DND-41 (cell line): Measurements from ENCODE around the gene KIF13A.

Experiments
- ATAC-seq: fragments of 200-7000 bp; cut with Tn5 transposase; 3 replicates; pipeline ENCODE4 v1.9.1; 2021; ENCODE audit warnings: low read depth; ENCODE audit not compliant: insufficient read depth
- DNase-seq: peaks from one replicate; pipeline ENCODE4 v3.0.0-alpha.2; 2020
- H2AFZ ChIP-seq: 2 replicates; pipeline ENCODE4 v1.6.0; 2012; ENCODE audit warnings: low read depth, low read length
- H3K27ac ChIP-seq: 2 replicates; pipeline ENCODE4 v1.5.1; 2012; ENCODE audit warnings: low read length, inconsistent platforms
- H3K27me3 ChIP-seq: fragments of 200-600 bp; sonication (generic); 2 replicates; pipeline ENCODE4 v1.6.0; 2012; ENCODE audit warnings: low read length, mild to moderate bottlenecking, inconsistent platforms; ENCODE audit not compliant: insufficient read depth, poor library complexity
- H3K36me3 ChIP-seq: 2 replicates; pipeline ENCODE4 v1.5.1; 2012; ENCODE audit warnings: low read length, inconsistent platforms; ENCODE audit not compliant: insufficient read depth
- H3K4me1 ChIP-seq: 2 replicates; pipeline ENCODE4 v1.5.1; 2012; ENCODE audit warnings: mild to moderate bottlenecking, low read length; ENCODE audit not compliant: insufficient read depth
- H3K4me2 ChIP-seq: 2 replicates; pipeline ENCODE4 v1.6.0; 2012; ENCODE audit warnings: mild to moderate bottlenecking, moderate library complexity, low read length, inconsistent platforms; ENCODE audit not compliant: insufficient read depth
- H3K4me3 ChIP-seq, 2 experiments: fragments of 200-600 bp in 1 of 2; shearing (Covaris generic) in 1 of 2; 2 replicates each; pipeline ENCODE4 v1.5.1; 2012 to 2016; ENCODE audit warnings: inconsistent platforms in 2 of 2, low read length in 2 of 2, mild to moderate bottlenecking in 2 of 2, low read depth in 1 of 2, moderate library complexity in 1 of 2
- H3K79me2 ChIP-seq: 2 replicates; pipeline ENCODE4 v1.6.0; 2012; ENCODE audit warnings: low read length, inconsistent platforms; ENCODE audit not compliant: insufficient read depth
- H3K9ac ChIP-seq: 2 replicates; pipeline ENCODE4 v1.6.0; 2012; ENCODE audit warnings: low read depth, mild to moderate bottlenecking, inconsistent platforms, low read length, moderate library complexity
- H3K9me3 ChIP-seq: 2 replicates; pipeline ENCODE4 v1.5.1; 2012; ENCODE audit warnings: low read length, moderate library complexity, mild to moderate bottlenecking, inconsistent platforms; ENCODE audit not compliant: insufficient read depth, severe bottlenecking
- H4K20me1 ChIP-seq: 2 replicates; pipeline ENCODE4 v1.6.0; 2012; ENCODE audit warnings: low read length; ENCODE audit not compliant: insufficient read depth
- CTCF ChIP-seq: IDR thresholded peaks from 2 replicates; pipeline ENCODE4 v1.5.1; 2012; ENCODE audit warnings: borderline replicate concordance, low read length, moderate library complexity, mild to moderate bottlenecking; ENCODE audit not compliant: poor library complexity, severe bottlenecking; ENCODE audit errors: extremely low read depth
- EZH2 ChIP-seq: IDR thresholded peaks from 3 replicates; pipeline ENCODE4 v1.6.1; 2012; ENCODE audit warnings: borderline replicate concordance, low read depth, mild to moderate bottlenecking, moderate library complexity, low read length, inconsistent platforms; ENCODE audit not compliant: severe bottlenecking

KIF13A gene

DNA sequence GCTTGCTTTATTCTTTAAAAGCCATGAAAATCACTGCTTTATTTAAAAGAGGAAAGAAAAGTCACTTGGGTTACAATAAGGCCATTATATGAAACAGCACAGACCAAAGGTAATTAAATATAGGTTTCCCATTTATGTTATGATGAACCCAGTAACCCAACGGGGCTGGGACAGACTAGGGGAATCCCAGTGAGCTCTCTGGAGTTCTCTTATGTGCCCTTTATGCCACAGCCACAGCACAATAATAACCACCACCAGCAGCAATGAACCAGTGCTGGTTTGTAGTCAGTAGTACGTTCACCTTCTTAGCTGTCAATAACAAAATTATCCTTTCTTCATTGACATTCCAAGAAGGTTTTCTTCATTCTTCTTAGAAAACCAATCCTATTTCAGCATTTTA, 87.4 kb downstream of the KIF13A start:
- no peak overlapping the region for H3K4me2 ChIP-seq
- H3K9me3 ChIP-seq = peaks cover 7% of the 10 kb centered on the region
- no peak overlapping the region for H3K4me3 ChIP-seq
- H2AFZ ChIP-seq = no peak overlapping the region
- no peak overlapping the region for H3K9ac ChIP-seq
- H3K36me3 ChIP-seq = no peaks in the 10 kb centered on the region
- no peaks in the 10 kb centered on the region for H3K27me3 ChIP-seq
- H3K79me2 ChIP-seq = no peaks in the 10 kb centered on the region
- no peaks in the 10 kb centered on the region for H3K4me1 ChIP-seq
- DNase-seq = no peak
- no peak overlapping the region for H3K27ac ChIP-seq
- no peak for ATAC-seq
- TF ChIP-seq EZH2 = no peak
- no peak for TF ChIP-seq CTCF
- H4K20me1 ChIP-seq = no peaks in the 10 kb centered on the region

GRCh38 chr6:17899491-17899890, 87.9 kb downstream of the KIF13A start:
- no peak overlapping the region for H3K4me2 ChIP-seq
- ATAC-seq (no peak), DNase-seq (no peak)
- no peak overlapping the region for H3K27ac ChIP-seq
- no peak overlapping the region for H3K4me3 ChIP-seq
- no peaks in the 10 kb centered on the region for H3K36me3 ChIP-seq
- no peaks in the 10 kb centered on the region for H3K27me3 ChIP-seq
- H3K4me1 ChIP-seq = no peaks in the 10 kb centered on the region
- H4K20me1 ChIP-seq = no peaks in the 10 kb centered on the region
- no peak overlapping the region for H2AFZ ChIP-seq
- TF ChIP-seq EZH2 = no peak
- H3K9me3 ChIP-seq = peaks cover 12% of the 10 kb centered on the region
- no peak overlapping the region for H3K9ac ChIP-seq
- H3K79me2 ChIP-seq = no peaks in the 10 kb centered on the region

- DNase-seq = no peak
- H3K4me1 ChIP-seq = no peaks in the 10 kb centered on the region
- H3K36me3 ChIP-seq = no peaks in the 10 kb centered on the region
- H2AFZ ChIP-seq = no peak overlapping the region
- no peak overlapping the region for H3K9ac ChIP-seq
- peaks cover 13% of the 10 kb centered on the region for H3K9me3 ChIP-seq
- no peak for ATAC-seq
- TF ChIP-seq EZH2 (no peak), CTCF (no peak)
- no peak overlapping the region for H3K27ac ChIP-seq
- H3K79me2 ChIP-seq = no peaks in the 10 kb centered on the region
- H3K4me2 ChIP-seq = no peak overlapping the region
- H3K4me3 ChIP-seq = no peak overlapping the region
- no peaks in the 10 kb centered on the region for H3K27me3 ChIP-seq
- H4K20me1 ChIP-seq = no peaks in the 10 kb centered on the region
Observed at GRCh38 chr6:17897681-17898080, 89.8 kb downstream of the KIF13A start.

GRCh38 chr6:17894905-17895304, 92.5 kb downstream of the KIF13A start:
- Histone ChIP-seq H3K27me3 (no peaks in the 10 kb centered on the region), H2AFZ (no peak overlapping the region), H4K20me1 (no peaks in the 10 kb centered on the region), H3K4me2 (no peak overlapping the region), H3K4me1 (no peaks in the 10 kb centered on the region), H3K4me3 (no peak overlapping the region), H3K27ac (no peak overlapping the region), H3K79me2 (no peaks in the 10 kb centered on the region), H3K9me3 (peaks cover 13% of the 10 kb centered on the region), H3K9ac (no peak overlapping the region), H3K36me3 (no peaks in the 10 kb centered on the region)
- DNase-seq (no peak), ATAC-seq (no peak)
- TF ChIP-seq EZH2 = no peak
- TF ChIP-seq CTCF = no peak
